Measurements from ENCODE around the gene RTN4.

RTN4 gene

GRCh38 chr2:55035716-55036115 lies 14.5 kb downstream of the RTN4 start:
- no peak for DNase-seq

- no peak for DNase-seq
These were observed 16.3 kb downstream of the RTN4 start for GRCh38 chr2:55033921-55034320.

- no peak for DNase-seq
These were observed 17.0 kb downstream of the RTN4 start for GRCh38 chr2:55033076-55033742.

GRCh38 chr2:55031505-55031904 lies 18.7 kb downstream of the RTN4 start:
- DNase-seq = no peak

- no peak for DNase-seq
These were observed 19.5 kb downstream of the RTN4 start for GRCh38 chr2:55030766-55031165.

- no peak for DNase-seq
These were observed 21.2 kb downstream of the RTN4 start for GRCh38 chr2:55029098-55029497.

- DNase-seq = no peak
These were observed 23.0 kb downstream of the RTN4 start for GRCh38 chr2:55027226-55027625.

GRCh38 chr2:55026202-55026601 lies 24.0 kb downstream of the RTN4 start:
- DNase-seq = no peak

GRCh38 chr2:55025627-55026026 lies 24.6 kb downstream of the RTN4 start:
- no peak for DNase-seq

GRCh38 chr2:55025082-55025481 lies 25.2 kb downstream of the RTN4 start:
- no peak for DNase-seq

GRCh38 chr2:55022476-55022875 lies 27.8 kb downstream of the RTN4 start:
- DNase-seq = no peak

GRCh38 chr2:55019526-55020258 lies 30.6 kb downstream of the RTN4 start:
- DNase-seq = no peak

- no peak for DNase-seq
These were observed 31.6 kb downstream of the RTN4 start for GRCh38 chr2:55018619-55019018.

GRCh38 chr2:55017880-55018279 lies 32.4 kb downstream of the RTN4 start:
- DNase-seq = no peak

- DNase-seq = no peak
These were observed 32.8 kb downstream of the RTN4 start for GRCh38 chr2:55017428-55017827.

- peak; percentile 33 for DNase-seq
These were observed 35.0 kb downstream of the RTN4 start for GRCh38 chr2:55014962-55015939.

GRCh38 chr2:55013936-55014335 lies 36.3 kb downstream of the RTN4 start:
- DNase-seq = no peak

- DNase-seq = no peak
These were observed 37.4 kb downstream of the RTN4 start for GRCh38 chr2:55012672-55013484.

GRCh38 chr2:55011831-55012671 lies 38.2 kb downstream of the RTN4 start:
- DNase-seq = no peak

GRCh38 chr2:55010915-55011314 lies 39.3 kb downstream of the RTN4 start:
- DNase-seq = no peak

- DNase-seq = peak; percentile 20
These were observed 40.1 kb downstream of the RTN4 start for GRCh38 chr2:55010149-55010591.
